ENCODE results near the gene REEP5.
A peak's percentile ranks its signal among the peaks of the same experiment; 100 is the strongest.
"Not testable (repeated sequence)": the region's sequence is repeated elsewhere in the genome, so short reads cannot be mapped to it uniquely, and the experiment has no call there.

REEP5 gene

GRCh38 chr5:112892776-112893175 is 29.3 kb downstream of the REEP5 start:
- DNase-seq (ENCODE audit: low read depth in 2 of 2, low spot score in 1 of 2): no peak

- DNase-seq (ENCODE audit: low read depth in 2 of 2, low spot score in 1 of 2): not testable (repeated sequence)
Observed at GRCh38 chr5:112892066-112892465, 30.0 kb downstream of the REEP5 start.

GRCh38 chr5:112886975-112887374 is 35.1 kb downstream of the REEP5 start:
- DNase-seq (ENCODE audit: low read depth in 2 of 2, low spot score in 1 of 2): no peak

GRCh38 chr5:112885001-112885400 is 37.0 kb downstream of the REEP5 start:
- no peak for DNase-seq (ENCODE audit: low read depth in 2 of 2, low spot score in 1 of 2)

GRCh38 chr5:112883192-112883591 is 38.8 kb downstream of the REEP5 start:
- no peak for DNase-seq (ENCODE audit: low read depth in 2 of 2, low spot score in 1 of 2)

- no peak for DNase-seq (ENCODE audit: low read depth in 2 of 2, low spot score in 1 of 2)
Observed at GRCh38 chr5:112880219-112880964, 41.6 kb downstream of the REEP5 start.

- DNase-seq (ENCODE audit: low read depth in 2 of 2, low spot score in 1 of 2): peak in 1 of 2 donors; percentile 30
Observed at GRCh38 chr5:112878760-112879159, 43.3 kb downstream of the REEP5 start.

GRCh38 chr5:112878101-112878500 is 43.9 kb downstream of the REEP5 start:
- DNase-seq (ENCODE audit: low read depth in 2 of 2, low spot score in 1 of 2): no peak

GRCh38 chr5:112876362-112876761 is 45.7 kb downstream of the REEP5 start:
- no peak for DNase-seq (ENCODE audit: low read depth in 2 of 2, low spot score in 1 of 2)

- DNase-seq (ENCODE audit: low read depth in 2 of 2, low spot score in 1 of 2): no peak
Observed at GRCh38 chr5:112870966-112871365, 51.1 kb downstream of the REEP5 start.

- no peak for DNase-seq (ENCODE audit: low read depth in 2 of 2, low spot score in 1 of 2)
Observed at GRCh38 chr5:112869948-112870347, 52.1 kb downstream of the REEP5 start.

GRCh38 chr5:112867411-112867810 is 54.6 kb downstream of the REEP5 start:
- no peak for DNase-seq (ENCODE audit: low read depth in 2 of 2, low spot score in 1 of 2)

GRCh38 chr5:112866739-112867138 is 55.3 kb downstream of the REEP5 start:
- no peak for DNase-seq (ENCODE audit: low read depth in 2 of 2, low spot score in 1 of 2)

- DNase-seq (ENCODE audit: low read depth in 2 of 2, low spot score in 1 of 2): no peak
Observed at GRCh38 chr5:112865128-112865527, 56.9 kb downstream of the REEP5 start.

- no peak for DNase-seq (ENCODE audit: low read depth in 2 of 2, low spot score in 1 of 2)
Observed at GRCh38 chr5:112863549-112863948, 58.5 kb downstream of the REEP5 start.

GRCh38 chr5:112862085-112862484 is 59.9 kb downstream of the REEP5 start:
- DNase-seq (ENCODE audit: low read depth in 2 of 2, low spot score in 1 of 2): no peak

- no peak for DNase-seq (ENCODE audit: low read depth in 2 of 2, low spot score in 1 of 2)
Observed at GRCh38 chr5:112861638-112861985, 60.4 kb downstream of the REEP5 start.

- peak; percentile 74 to 80 for DNase-seq (ENCODE audit: low read depth in 2 of 2, low spot score in 1 of 2)
Observed at GRCh38 chr5:112860929-112861637, 60.9 kb downstream of the REEP5 start, which contains the start of gene SRP19. TSS of gene SRP19 (plus strand) at chr5:112861287. CDS start at chr5:112861377, 90 bp downstream.

GRCh38 chr5:112860571-112860928 is 61.5 kb downstream of the REEP5 start:
- DNase-seq (ENCODE audit: low read depth in 2 of 2, low spot score in 1 of 2): not testable (repeated sequence)

GRCh38 chr5:112857866-112858265 is 64.2 kb downstream of the REEP5 start:
- no peak for DNase-seq (ENCODE audit: low read depth in 2 of 2, low spot score in 1 of 2)

- DNase-seq (ENCODE audit: low read depth in 2 of 2, low spot score in 1 of 2): no peak
Observed at GRCh38 chr5:112854651-112855050, 67.4 kb downstream of the REEP5 start.

- no peak for DNase-seq (ENCODE audit: low read depth in 2 of 2, low spot score in 1 of 2)
Observed at GRCh38 chr5:112849912-112850311, 72.1 kb downstream of the REEP5 start.
